CD4-positive, alpha-beta T cell treated with Interferon alpha-2 for 1 hour (primary cell): Measurements from ENCODE around the gene AGPAT2.
A peak's percentile ranks its signal among the peaks of the same experiment; 100 is the strongest.

Experiments
- DNase-seq, 2 donors: peaks; one replicate each; pipeline ENCODE4 v3.0.0-alpha.2; 2020 to 2022

The AGPAT2 gene

DNA sequence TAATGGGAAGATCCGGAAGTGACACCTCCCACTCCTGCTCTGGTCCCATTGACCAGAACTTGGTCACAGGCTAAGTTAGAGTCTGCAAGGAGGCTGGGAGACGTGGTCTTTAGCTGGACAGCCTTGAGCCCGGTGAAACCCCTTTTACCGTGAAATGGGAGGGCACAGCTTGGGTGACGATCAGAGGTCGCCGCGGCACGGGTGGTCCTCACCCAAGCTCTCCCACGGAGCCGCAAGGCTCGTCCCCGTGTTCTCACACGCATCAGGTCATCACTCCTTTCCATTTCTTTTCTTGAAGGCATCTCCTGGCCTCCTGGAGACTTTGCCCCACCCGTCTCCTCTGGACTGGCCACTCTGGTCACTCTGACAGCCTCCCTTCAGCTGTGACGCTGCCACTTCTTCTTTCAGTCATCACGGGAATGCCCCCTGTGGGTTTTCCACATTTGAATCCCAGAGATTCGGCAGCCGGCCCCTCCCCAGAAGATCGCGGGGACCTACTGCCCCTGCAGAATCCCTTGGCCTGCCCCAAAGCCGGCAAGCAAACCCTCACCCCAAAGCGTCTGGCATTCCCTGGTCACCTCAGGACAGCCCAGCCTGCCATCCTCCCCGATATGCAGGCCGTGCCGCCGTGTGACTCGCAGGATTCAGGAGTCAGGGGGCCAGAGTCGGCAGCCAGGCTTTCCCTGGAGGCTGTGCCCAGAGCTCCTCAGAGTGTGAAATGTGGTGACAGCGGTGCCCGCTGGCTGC, 43.5 kb downstream of the AGPAT2 start:
- DNase-seq: peak in 1 of 2 donors; percentile 36

GRCh38 chr9:136642439-136642921, 44.8 kb downstream of the AGPAT2 start:
- no peak for DNase-seq

- no peak for DNase-seq
These were observed 46.8 kb downstream of the AGPAT2 start for GRCh38 chr9:136640171-136641111.

DNA sequence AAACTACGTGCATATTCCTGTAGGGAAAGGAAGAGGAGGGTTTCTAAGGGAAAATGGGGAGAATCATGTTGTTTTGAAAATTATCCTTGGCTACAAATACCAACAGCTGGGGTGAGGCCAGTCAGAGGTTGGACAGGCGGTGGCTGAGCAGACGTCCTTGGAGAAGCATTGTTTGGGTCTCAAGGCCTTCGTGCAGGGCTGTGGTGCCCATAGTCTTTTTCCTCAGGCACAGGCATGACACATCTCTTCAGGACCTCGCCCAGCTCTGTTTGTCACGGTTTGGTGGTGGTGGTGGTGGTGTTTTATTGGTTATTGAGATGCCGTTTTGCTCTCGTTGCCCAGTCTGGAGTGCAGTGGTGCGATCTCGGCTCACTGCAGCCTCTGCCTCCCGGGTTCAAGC, 52.4 kb downstream of the AGPAT2 start:
- no peak for DNase-seq

GRCh38 chr9:136632491-136633106, 54.7 kb downstream of the AGPAT2 start:
- DNase-seq: peak in 1 of 2 donors; percentile 34

DNA sequence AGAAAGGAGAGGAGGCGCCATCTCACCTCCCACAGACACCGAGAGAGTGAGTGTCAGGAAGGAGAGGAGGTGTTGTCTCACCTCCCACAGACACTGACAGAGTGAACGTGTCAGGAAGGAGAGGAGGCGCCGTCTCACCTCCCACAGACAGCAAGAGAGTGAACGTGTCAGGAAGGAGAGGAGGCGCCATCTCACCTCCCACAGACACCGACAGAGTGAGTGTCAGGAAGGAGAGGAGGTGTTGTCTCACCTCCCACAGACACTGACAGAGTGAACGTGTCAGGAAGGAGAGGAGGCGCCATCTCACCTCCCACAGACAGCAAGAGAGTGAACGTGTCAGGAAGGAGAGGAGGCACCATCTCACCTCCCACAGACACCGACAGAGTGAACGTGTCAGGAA, 55.2 kb downstream of the AGPAT2 start:
- DNase-seq: peak; percentile 33 to 47

- peak; percentile 82 to 88 for DNase-seq
These were observed 55.9 kb downstream of the AGPAT2 start for GRCh38 chr9:136631038-136632000.

DNA sequence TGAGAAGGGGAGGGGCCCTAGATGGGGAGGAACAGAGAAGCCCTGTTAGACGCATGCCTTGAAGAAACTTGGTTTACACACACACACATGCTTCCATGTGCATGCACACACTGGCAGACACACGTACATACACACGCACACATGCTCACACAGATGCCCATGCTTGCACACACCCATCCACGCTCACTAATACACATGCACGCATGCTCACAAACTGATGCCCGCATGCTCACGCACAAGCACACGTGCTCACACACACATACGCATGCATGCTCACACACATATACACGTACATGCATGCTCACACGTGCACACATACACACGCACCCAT, 56.6 kb downstream of the AGPAT2 start:
- DNase-seq: no peak

DNA sequence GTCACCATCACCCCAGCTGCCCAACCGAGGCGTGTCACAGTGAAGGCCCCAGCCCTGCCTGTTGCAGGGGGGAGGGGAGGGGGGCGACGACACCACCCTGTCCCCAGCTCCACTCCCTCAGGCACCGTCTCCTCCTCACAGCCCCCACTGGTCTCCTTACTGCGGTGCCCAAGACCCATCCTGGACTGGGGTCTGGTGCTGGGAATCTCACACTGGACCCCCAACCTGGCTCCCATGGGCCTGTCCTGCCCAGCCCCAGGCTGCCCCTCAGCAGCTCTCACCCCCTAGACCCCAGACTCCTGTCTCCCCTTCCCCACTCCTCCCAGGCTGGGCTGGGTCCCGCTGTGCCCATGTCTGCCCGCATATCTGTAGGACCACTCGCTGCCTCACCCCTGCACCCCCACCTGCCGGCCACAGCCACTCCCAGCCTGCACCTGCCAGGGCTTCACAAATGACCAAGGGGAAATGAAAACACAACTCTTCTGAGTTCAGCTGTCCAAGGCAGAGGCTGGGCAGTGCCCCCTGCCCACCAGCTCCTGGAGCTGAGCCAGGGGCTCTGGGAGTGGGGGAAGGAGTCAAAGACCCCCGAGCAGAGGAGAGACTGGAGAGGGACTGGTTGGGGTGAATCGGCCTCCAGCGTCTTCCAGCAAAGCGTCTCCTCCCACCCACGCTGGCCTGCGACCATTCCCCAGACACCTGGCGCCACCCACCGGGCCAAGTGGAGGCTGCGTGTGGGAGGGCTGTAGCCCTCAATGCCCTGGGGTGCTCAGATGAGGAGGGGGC, 57.2 kb downstream of the AGPAT2 start:
- DNase-seq: peak; percentile 69 to 70

GRCh38 chr9:136629001-136629878, 58.0 kb downstream of the AGPAT2 start:
- no peak for DNase-seq

DNA sequence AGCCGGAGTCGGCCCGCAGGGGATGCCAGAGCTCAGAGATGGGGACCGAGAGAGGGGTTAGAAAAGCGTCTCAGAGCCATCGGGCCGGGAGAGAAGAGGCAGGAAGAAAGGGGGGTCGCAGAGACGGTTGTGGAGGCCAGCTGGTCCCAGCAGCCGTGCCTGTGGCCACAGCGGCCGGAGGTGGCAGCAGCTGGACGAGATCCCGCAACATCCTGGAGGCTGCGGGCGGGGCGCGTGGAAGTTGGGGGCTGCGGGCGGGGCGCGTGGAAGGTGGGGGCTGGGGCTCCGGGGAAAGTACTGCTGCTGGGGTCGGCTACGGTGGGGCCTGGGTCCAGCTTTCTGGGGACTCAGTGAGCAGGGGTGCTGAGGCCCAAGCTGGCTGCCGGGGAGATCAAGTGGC, 59.0 kb downstream of the AGPAT2 start:
- DNase-seq: no peak

GRCh38 chr9:136627703-136628102, 59.6 kb downstream of the AGPAT2 start:
- DNase-seq: no peak

- no peak for DNase-seq
These were observed 60.3 kb downstream of the AGPAT2 start for GRCh38 chr9:136626740-136627642.

GRCh38 chr9:136626066-136626725, 61.1 kb downstream of the AGPAT2 start:
- DNase-seq: no peak

GRCh38 chr9:136625101-136626065, 61.9 kb downstream of the AGPAT2 start:
- no peak for DNase-seq

DNA sequence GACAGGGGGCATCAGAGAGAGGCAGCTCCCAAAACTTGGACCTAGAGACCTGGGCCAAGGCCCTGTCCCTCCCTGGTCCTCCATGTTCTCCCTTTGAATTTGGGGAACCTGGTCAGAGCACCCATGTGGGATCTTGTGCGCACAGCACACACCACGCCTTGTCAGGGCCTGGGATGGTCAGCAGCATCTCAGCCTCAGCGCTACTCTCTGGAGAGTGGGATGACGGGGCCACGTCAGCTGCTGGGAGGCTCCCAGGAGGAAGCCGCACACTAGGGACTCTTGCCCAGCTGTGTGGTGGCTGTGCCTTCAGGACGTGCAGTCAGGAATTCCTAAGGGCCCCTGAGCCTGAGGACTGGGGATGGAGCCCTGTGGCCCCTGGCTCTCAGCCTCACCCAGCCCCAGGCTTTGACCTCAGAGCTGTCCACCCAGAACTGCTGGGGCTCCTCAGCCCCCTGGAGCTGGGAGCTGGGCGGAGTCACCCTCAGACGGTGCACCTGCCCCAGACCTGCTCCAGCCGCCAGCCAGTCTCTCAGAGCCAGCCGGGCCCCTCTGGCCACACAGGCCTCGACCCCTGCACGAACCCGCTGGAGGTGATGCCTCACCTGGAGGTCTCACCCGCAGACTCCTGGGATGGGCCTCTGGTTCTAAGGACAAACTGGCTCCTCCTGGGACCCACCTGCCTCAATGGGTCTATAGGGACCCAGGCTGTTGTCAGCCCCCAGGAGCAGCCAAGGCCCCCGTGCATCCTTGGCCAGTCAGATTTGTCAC, 62.9 kb downstream of the AGPAT2 start:
- DNase-seq: no peak

DNA sequence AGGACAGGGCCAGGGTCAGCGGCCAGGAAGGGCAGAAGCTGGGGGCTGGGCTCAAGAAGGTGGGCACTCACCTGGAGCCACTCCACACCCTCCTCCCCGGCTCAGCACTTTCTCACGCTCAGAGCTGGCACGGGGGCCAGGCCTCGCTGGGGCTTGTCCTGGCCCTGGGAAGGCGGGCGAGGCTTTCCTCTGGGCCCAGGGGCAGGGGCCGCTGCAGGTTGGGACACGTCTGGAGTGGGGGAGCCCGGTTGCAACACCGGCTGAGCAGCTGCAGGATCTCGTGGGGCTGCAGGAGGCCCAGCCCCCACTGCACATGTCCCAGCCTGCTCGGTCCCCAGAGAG, 63.4 kb downstream of the AGPAT2 start:
- DNase-seq: no peak
